KOPT-K1 (cell line): Measurements from ENCODE around the gene USP22.

ENCODE experiments used
- H3K27ac ChIP-seq: fragments of 200-600 bp; sonication (generic); 2 replicates; pipeline ENCODE4 v1.5.1; 2016; ENCODE audit warnings: antibody characterized with exemption, mild to moderate bottlenecking, low read depth, low read length; ENCODE audit not compliant: poor library complexity, severe bottlenecking
- H3K36me3 ChIP-seq: fragments of 200-600 bp; sonication (generic); 2 replicates; pipeline ENCODE4 v1.5.1; 2017; ENCODE audit warnings: antibody characterized with exemption, mild to moderate bottlenecking, low read length, moderate library complexity; ENCODE audit not compliant: insufficient read depth
- H3K9me3 ChIP-seq: fragments of 200-600 bp; sonication (generic); 2 replicates; pipeline ENCODE4 v1.5.1; 2017; ENCODE audit warnings: antibody characterized with exemption, low read length, mild to moderate bottlenecking; ENCODE audit not compliant: insufficient read depth, poor library complexity, severe bottlenecking

The USP22 gene

DNA sequence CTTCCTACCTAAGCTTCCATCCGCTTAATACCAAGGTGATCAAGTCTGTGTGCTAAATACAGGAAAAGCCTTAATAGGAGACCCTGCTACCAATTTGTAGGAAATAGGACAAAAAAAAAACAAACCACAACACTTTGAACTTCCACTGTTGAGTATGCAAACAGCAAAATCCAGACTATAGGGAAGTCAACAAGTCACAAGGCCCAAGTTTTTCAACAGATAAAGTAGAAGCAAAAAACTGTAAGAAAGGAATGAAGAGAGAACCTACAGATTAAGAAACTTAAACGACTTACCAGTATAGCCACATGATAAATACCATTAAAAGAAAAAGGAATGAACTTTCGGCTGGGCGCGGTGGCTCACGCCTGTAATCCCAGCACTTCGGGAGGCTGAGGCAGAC is 7.4 kb downstream of the USP22 start:
- H3K36me3 ChIP-seq, result peaks cover 93% of the 10 kb centered on the region
- no peaks in the 10 kb centered on the region for H3K9me3 ChIP-seq
- H3K27ac ChIP-seq, result no peak overlapping the region

DNA sequence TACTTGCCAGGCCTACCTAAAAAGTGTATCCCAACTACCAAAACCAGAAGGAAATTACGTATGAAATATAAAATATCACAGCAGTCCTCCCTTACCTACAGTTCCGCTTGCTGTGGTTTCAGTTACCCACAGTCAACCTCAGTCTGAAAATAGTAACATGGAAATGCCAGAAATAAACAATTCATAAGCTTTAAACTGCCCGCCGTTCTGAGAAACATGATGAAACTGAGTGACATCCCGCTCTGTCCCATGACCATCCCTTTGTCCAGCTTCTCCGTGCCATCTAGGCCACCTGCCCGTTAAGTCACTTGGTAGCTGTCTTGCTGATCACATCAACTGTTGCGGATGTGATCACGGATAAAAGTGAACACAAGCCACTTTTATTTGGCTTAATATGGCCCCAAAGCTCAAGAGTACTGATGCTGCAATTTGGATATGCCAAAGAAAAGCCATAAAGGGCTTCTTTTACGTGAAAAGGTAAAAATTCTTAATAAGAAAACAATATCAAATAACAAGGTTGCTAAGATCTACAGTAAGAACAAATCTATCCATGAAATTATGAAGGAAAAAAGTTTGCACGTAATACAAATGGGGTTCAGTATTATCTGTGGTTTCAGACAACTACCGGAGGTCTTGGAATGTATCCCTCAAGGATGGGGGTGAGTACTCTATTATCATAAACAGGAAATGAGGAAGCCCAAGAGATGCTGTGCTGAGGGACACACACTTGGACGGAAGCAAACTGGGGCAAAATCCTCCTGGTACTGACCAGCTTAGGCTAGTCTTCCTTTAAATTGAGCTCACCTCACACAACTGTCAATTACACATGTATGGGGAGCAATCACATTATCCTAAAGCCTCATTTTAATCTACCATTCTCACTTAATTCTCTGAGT is 8.2 kb downstream of the USP22 start:
- Histone ChIP-seq H3K27ac (no peak overlapping the region), H3K36me3 (peaks cover 94% of the 10 kb centered on the region), H3K9me3 (no peaks in the 10 kb centered on the region)

DNA sequence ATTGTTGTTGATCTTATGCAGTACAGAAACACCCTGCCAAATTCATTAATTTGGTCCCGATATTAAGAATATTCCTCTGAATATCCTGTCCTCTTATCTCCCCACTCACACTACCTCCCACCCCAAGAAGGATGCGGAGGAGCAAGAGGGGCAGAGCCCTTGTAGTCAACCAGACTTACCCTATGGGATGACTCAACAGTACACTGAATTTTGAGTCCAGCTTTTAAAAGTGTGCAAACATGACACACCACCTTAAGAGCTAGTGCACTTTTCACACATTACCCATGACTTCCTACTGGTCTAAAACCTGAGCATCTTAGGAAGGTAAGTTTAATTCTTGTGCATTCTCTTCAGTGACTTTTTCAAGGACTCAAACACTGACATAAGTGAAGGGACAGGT is 9.5 kb downstream of the USP22 start:
- peaks cover 96% of the 10 kb centered on the region for H3K36me3 ChIP-seq

DNA sequence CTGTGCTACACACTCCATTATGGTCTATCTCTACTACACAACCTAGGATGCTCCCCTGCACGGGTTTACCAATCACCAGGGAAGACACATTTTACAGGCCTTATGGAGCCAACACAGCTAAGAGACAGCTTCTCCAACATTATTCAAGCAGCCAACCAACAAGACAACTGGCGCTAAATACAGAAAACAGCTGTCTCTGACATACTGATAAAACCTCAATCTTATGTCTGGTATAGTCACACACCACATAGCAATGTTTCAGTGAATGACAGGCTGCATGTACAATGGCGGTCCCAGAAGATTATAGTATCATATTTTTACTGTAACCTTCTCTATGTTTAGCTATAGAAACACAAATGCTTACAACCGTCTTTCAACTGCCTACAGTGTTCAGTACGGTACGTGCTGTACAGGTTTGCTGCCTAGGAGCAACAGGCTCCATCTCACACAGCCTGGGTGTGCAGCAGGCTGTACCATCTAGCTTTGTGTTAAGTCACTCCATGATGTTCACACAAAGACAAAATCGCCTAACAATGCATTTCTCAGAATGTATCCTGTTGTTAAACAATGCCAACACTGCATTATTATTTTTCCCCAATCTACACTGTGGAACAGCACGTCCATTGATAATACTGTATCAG is 10.9 kb downstream of the USP22 start:
- Histone ChIP-seq H3K27ac (no peak overlapping the region), H3K36me3 (peaks cover 98% of the 10 kb centered on the region)

More for the DNA sequence above, 9.5 kb downstream of the USP22 start:
- Histone ChIP-seq H3K27ac (no peak overlapping the region), H3K9me3 (no peaks in the 10 kb centered on the region)

DNA sequence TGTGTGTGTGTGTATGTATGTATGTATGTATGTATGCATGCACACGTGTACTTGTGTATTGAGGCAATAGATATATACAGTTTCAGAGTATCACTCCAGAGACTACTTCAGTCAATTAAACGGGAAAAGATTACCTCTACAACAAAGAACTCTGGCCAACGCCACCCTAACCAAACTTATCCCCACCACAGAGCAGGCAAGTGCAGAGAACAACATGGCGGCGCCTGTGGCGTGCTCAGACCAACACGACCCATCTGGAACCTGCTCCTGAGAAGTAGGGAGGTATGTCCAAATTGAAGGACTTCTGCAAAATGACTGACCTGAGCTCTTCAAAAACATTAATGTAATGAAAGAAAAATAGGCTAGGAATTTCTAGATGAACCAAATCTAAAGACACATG is 12.4 kb downstream of the USP22 start:
- Histone ChIP-seq H3K27ac (no peak overlapping the region), H3K36me3 (peaks cover 99% of the 10 kb centered on the region), H3K9me3 (no peaks in the 10 kb centered on the region)

More for the DNA sequence above, 10.9 kb downstream of the USP22 start:
- H3K9me3 ChIP-seq, result no peaks in the 10 kb centered on the region

DNA sequence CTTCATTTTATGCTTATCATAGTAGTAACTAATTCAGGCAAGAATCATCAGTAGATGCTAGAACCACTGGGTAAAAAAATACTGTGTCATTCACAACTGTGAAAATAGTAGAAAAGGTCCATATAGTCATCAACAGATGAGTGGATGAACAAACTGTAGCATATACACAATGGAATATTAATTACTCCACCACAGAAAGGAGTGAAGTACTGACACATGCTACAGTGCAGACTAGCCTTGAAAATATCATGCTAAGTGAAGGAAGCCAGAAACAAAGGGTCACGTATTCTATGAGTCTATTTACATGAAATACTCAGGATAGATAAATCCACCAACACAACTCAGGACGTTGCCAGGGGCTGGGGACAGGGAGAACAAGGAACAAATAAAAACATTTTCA is 13.3 kb downstream of the USP22 start:
- Histone ChIP-seq H3K27ac (no peak overlapping the region), H3K9me3 (no peaks in the 10 kb centered on the region), H3K36me3 (peaks cover 99% of the 10 kb centered on the region)

DNA sequence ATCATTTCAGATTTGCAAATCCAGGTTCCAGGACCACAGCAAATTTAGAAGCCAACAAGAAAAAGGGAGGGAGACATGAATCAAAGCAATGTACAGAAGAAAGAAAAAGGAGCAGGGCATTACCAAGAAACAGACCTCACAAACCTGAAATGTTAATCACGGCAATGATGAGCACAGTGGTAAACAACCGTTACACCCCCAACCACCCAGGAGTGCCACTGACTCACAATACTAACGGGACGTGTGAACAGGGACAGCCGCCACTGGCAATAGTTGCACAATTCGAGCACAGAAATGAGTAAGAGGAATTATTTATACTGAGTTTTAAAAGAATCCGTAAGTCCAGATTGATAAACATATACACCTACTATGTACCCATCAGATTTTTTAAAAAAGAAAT is 13.8 kb downstream of the USP22 start:
- no peaks in the 10 kb centered on the region for H3K9me3 ChIP-seq
- peaks cover 99% of the 10 kb centered on the region for H3K36me3 ChIP-seq
- no peak overlapping the region for H3K27ac ChIP-seq

DNA sequence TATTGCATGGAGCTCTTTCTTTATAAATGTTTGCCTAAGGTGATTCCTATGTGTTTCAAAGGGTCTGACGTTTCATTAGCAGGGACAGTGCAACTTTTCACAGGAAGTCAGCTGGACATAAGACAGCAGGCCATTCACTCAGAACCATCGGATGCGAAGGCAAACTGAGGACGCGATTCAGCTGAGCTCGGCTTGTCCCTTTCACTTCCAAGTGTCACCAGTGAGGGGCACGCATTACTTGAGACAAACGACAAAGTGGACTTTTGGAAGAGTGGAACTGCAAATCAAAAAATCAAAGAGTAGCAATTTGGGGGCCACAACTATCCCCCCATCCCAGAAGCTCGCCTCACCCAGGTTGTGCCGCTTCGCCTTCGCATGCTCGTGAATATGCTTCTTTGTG is 14.6 kb downstream of the USP22 start:
- Histone ChIP-seq H3K9me3 (no peaks in the 10 kb centered on the region), H3K36me3 (peaks cover 99% of the 10 kb centered on the region), H3K27ac (no peak overlapping the region)

DNA sequence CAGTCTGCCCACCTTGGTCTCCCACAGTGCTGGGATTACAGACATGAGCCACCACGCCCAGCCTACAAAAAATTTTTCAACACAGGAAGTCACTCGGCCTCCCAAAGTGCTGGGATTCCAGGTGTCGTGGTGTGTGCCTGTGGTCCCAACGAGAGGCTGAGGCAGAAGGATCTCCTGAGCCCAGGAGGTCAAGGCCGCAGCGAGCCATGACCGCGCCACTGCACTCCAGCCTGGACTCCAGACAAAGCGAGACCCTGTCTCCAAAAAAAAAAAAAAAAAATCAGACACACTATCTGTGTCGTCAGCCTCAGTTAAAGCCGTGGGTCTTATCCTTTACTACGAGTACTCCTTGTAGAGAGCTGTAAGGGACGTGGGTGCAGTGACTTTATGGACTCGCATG is 15.8 kb downstream of the USP22 start:
- H3K36me3 ChIP-seq, result peaks cover 99% of the 10 kb centered on the region

DNA sequence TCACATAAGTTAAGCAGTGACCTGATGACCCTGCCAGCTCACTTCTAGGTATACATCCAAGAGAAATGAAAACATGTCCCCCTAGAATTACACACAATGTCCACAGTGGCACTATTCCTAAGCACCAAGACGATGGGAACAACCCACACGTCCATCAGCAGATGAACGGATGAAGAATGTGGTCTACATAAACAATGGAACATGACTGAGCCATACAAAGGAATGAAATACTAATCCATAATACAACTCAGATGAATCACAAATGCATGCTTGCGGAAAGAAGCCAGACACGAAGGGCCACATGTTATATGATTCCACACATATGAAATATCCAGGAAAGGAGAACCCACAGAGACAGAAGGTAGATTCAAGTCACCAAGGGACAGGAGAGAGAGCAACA is 17.4 kb downstream of the USP22 start:
- Histone ChIP-seq H3K9me3 (no peaks in the 10 kb centered on the region), H3K36me3 (peaks cover 99% of the 10 kb centered on the region), H3K27ac (no peak overlapping the region)

More for the DNA sequence above, 15.8 kb downstream of the USP22 start:
- Histone ChIP-seq H3K27ac (no peak overlapping the region), H3K9me3 (no peaks in the 10 kb centered on the region)

DNA sequence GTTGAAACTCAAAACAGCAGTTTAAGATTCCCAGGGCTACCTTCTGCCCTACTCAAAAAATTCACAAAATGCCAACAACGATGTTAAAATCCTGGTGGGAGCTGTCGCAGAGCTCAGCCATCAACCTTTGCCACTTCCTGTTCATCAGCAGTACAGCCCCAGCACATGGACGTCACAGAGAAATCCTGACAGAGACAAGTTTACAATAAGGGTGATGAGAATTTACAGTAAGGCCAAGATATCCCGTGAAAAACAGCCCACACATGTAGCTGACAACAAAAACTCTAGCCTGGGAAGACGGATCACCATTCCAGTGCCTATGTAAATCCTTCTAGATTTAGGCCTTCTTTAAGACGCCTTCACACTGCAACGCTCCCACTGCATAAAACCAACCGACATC is 18.8 kb downstream of the USP22 start:
- Histone ChIP-seq H3K9me3 (no peaks in the 10 kb centered on the region), H3K36me3 (peaks cover 99% of the 10 kb centered on the region), H3K27ac (no peak overlapping the region)

DNA sequence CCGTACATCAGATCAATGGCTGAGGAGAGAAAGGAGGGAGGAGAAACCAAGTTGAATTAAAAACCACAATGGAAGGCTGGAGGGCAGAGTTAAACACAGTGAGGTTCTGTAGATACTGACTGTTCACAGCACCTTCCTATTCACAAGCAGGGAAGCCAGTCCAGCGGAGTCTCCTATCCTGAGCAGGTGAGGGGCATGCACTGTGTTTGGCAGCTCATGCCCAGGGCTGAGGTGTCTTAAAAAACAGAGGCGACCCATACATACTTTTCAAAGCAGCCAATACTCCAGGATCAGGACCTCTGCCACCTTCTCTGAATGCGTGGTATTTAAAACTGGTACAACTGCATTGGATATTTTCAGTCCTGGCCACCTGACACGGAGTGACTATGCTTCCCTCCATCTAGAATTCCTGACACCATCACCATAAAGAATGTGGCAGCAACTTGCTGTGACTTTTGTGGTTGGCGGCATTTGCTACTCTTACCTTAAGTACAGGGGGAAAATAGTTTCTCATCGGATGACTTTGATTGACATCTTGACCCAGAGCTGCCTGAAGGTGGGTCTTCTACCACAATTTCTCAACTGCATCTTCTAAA is 21.5 kb downstream of the USP22 start:
- no peak overlapping the region for H3K27ac ChIP-seq
- H3K36me3 ChIP-seq, result peaks cover 99% of the 10 kb centered on the region

DNA sequence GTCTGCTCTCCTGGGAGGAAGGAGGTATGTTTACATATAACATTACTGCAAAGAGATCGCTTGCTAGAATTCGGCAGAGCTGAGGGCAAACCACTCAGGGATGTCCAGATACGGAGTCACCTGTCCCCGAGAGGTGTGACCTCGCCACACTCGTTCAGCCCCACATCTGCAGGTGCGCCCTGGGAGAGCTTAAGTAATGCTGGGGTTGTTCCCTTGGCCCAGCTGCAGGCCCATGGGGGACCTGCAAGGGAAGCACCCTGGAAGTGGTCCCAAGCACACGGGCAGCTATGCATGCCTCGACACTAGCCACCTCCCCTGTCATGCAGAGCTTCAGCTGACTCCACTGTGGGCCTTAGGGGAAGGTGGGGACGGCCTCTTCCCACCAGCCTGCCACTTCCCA is 22.2 kb downstream of the USP22 start:
- Histone ChIP-seq H3K36me3 (peaks cover 99% of the 10 kb centered on the region), H3K9me3 (no peaks in the 10 kb centered on the region), H3K27ac (no peak overlapping the region)

More for the DNA sequence above, 21.5 kb downstream of the USP22 start:
- no peaks in the 10 kb centered on the region for H3K9me3 ChIP-seq

DNA sequence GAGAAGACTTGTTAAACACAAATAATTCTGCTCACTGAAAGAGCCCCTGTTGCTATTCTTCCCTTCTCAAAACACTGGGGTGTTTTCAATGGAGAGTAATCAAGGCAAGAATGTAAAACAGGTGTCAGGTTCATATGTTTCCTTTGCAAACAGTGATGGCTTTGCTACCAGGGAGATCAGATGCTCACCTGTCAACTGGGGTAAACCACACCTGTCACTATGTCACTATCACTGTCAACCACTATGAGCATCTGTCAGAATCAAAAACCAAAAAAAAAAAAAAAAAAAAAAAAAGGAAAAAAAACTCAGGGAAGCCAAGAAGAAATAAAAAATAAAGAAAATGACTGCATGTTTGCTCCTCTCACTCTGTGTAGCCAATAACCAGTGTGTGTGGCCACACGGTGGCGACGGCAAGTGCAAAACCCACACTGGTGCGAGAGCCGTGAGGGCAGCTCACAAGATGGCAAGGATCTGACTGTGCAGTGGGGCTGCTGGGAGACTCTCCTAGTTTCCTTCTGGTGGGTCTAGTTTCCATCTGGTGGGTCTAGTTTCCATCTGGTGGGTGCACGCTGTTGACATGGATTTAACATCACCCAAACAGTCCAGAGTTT is 22.7 kb downstream of the USP22 start:
- Histone ChIP-seq H3K9me3 (no peaks in the 10 kb centered on the region), H3K36me3 (peaks cover 99% of the 10 kb centered on the region), H3K27ac (no peak overlapping the region)

DNA sequence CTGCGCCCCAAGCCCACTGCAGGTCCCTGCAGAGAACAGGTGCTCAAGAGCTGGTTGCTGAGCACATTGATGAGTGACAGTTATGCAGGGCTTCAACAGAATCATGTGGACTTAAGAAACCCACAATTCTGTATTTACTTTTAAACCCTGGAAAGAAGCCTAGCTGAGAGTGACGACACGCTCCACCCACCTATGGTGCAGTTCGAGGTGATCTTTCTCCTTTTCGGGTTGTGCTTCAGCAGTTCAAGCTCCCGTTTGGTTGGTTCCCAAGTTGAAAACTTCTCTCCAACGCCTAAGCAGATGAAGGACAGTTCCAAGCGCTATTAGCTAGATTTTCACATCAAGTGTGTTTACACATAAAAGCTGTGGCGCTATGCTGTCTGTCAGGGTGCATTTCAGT is 23.9 kb downstream of the USP22 start:
- H3K36me3 ChIP-seq, result peaks cover 99% of the 10 kb centered on the region
- no peaks in the 10 kb centered on the region for H3K9me3 ChIP-seq
- H3K27ac ChIP-seq, result no peak overlapping the region
